HG03045 (cell line): ENCODE results near the gene TBCCD1.

Experiments used
- ATAC-seq: cut with Tn5 transposase; IDR thresholded peaks from one replicate; pipeline ENCODE4 v1.9.1; 2021; ENCODE audit warnings: mild to moderate bottlenecking, moderate library complexity; ENCODE audit not compliant: unreplicated experiment

The TBCCD1 gene, protein sequence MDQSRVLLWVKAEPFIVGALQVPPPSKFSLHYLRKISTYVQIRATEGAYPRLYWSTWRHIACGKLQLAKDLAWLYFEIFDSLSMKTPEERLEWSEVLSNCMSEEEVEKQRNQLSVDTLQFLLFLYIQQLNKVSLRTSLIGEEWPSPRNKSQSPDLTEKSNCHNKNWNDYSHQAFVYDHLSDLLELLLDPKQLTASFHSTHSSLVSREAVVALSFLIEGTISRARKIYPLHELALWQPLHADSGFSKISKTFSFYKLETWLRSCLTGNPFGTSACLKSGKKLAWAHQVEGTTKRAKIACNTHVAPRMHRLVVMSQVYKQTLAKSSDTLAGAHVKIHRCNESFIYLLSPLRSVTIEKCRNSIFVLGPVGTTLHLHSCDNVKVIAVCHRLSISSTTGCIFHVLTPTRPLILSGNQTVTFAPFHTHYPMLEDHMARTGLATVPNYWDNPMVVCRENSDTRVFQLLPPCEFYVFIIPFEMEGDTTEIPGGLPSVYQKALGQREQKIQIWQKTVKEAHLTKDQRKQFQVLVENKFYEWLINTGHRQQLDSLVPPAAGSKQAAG

DNA sequence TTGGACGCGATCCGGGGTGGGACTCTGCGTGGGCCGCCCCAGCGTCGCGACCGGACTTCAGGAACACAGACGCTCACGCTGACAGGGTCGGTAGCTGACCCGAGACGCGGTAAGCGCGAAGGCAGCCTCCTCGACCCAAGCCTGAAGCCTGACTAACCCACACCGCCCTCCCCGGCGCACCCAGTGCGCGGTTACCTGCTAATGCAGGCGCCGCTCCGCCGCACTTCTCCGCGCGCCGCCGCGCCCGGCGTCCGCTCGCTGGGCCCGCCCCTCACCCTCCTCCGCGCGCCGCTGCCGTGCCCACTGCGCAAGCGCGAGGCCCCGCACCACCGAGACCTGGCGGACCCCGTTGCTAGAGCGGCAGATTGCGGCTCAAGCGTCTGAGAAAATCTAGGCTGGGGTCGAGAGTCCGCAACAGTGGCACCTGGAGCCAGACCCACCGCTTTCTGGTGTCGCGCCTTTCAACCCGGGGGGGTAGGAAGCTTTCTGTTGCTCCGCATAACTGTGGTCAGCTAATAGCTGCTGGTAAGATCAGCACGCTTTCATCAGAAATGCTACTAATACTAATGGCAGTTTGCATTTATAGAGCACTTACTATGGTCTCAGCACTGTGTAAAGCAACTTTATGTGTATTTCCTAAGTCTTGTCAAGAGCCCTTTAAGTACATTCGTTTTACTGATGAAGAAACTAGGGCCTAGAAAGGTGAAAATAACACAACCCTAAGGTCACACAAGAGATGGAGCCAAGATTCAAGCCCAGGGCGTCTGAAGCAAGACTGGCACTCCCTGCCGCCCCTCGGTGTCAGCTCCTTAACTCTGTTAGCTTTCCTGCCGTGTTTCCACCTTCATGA lies at the start of gene TBCCD1:
TBCCD1 (minus strand) TSS at position 268 of the 850 bp plus-strand sequence. CDS start 3,010 bp downstream, outside the sequence.
- ATAC-seq, result peak; percentile 44

DNA sequence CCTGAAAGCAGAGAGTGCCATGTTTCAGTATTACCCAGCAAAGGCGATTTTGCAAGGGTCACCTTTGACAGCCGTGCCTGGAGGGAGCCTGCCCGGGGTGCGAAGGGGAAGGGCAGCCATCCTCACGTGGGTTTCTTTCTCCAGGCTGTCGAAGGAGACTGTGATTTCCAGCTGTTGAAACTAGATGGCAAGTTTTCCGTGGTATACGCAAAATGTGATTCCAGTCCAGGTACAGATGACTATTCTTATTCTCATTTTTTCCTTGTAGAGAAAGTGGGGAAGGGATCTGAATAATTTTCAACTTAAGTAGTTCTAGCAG lies 49.1 kb upstream of the TBCCD1 start:
- ATAC-seq, result no peak

DNA sequence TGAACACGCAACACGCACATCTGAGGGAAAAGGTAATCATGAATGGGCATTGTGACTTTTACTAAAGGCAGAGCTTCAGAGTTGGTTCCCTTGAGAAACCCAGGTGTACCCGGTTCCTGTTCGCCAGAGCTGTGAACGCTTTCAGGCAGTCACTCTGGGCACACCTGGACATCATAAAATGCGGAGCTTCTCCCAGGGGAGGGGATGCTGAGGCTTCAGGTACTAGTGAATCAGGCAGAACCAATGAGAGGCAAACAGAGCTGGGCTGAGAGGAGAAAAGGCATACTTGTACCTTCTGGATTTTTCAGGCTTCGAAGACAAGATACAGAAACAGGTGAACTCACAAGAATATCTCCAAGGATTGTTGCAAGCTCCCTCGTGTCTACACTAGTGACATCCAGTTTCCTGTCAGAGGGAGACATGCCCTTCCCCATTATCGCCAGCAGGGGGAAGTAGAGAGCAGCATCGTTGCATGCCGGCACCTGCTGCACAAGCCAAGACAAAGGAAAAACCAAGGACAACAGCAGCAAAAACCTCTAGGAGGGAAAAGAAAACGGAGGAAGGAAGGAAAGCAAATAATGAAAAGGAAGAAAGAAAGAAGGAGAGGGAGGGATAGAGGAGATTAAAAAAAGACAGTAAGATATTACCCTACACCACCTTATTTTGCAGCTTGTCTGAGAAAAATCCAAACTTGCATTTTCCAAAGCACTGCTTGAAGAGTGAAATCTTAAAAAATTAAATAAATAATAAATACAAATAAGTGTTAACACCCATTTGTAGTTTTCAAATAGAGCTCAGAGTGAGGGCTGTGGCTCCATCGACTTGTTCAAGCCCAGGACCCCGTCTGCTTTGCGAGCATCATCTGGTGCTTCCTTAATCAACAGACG lies 47.7 kb upstream of the TBCCD1 start:
- ATAC-seq, result no peak

DNA sequence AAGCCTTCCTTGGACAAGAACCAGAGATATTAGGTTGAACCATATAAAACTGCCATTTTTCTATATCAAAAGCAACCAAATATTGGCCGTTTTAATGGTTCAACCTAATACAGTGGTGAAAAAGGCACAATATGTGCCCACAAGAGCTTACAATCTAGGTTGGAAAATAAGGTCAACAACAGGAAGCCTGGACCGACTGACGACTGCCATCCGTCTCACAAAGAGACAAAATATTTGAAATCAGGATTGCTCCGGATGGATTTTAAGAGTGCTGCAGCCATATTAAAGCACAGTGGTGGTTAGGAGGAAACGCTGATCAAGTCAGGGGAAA lies 47.1 kb upstream of the TBCCD1 start:
- no peak for ATAC-seq

DNA sequence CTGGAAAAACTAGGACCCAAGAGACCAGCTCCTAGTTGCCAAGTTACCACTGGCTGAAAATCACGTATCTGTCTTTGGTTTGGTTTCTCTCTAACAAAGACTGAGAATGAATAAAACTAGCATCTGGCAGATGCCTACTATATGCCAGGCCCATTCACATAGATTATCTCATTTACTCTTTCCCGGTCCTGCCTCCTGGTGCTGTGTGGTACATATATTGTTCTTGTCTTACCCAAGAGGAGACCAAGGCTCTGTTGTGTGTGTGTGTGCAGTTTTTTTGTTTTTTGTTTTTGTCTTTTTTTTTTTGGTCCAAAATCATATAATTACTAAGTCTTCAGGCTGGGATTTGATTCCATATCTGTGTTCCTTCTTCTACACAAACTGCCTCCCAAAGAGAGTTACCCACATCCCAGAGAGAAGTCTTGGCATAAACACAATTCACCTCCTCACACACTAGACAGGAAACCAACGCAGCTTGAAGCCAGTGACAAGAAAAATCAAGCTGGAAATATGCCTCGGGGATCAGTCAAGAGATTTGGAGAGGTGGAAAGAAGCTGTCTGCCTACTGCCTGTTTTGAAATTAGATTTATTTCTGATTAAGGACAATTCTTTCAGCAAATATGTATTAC lies 46.6 kb upstream of the TBCCD1 start:
- no peak for ATAC-seq

DNA sequence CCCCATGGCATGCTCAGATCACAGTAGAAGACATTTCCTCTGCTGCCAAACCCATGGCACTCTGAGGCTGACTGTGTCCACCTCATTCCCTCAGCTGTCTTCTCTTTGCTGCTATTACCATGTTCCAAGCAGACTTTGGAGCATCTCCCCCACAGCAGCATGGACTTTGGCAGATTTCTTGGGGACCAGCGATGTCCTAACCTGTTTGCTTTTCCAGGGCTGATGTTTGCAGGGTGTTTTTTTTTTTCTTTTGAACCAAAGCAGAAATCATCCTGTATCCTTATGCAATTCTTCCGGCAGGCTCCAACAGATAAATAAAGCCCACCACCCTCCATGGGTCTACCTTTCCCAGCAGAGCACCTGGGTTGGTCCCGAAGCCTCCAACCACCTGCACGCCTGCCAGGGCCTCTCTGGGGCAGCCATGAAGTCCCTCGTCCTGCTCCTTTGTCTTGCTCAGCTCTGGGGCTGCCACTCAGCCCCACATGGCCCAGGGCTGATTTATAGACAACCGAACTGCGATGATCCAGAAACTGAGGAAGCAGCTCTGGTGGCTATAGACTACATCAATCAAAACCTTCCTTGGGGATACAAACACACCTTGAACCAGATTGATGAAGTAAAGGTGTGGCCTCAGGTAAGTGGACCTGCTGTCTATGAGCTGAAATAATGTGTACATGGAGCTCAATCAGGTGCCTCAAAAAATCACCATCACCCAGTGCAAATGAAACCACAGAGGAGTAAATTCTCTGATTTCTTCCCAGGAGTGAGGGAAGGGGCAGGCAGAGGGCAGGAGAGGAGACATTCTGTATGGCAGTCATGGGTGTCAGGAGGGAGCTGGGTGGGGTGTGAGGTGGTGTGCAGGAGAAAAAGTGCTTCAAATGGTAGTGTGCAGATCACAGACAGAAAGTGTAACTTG lies 45.8 kb upstream of the TBCCD1 start, which contains the start of gene AHSG:
AHSG (plus strand) TSS at position 340 of the 916 bp plus-strand sequence; CDS start at position 422, 82 bp downstream.
- ATAC-seq, result no peak

DNA sequence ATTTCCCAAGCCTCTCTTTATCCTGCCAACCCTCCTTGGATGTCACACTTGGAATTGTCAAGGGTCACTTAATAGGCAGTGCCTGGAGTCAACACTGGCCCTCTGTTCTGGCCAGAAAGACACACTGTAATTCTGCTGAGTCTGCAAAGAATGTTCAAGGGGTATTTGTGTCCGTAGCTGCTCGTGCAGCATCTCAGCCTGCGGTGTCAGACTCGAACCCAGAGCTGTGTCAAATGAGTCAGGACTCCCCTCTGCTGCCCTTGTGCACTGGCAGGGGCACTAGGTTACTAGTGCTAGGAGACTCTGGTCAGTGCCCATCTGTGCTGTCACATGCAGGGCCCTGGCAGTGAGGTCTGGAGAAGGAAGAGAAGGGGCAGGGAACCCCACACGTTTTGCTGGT lies 44.9 kb upstream of the TBCCD1 start:
- ATAC-seq, result no peak

DNA sequence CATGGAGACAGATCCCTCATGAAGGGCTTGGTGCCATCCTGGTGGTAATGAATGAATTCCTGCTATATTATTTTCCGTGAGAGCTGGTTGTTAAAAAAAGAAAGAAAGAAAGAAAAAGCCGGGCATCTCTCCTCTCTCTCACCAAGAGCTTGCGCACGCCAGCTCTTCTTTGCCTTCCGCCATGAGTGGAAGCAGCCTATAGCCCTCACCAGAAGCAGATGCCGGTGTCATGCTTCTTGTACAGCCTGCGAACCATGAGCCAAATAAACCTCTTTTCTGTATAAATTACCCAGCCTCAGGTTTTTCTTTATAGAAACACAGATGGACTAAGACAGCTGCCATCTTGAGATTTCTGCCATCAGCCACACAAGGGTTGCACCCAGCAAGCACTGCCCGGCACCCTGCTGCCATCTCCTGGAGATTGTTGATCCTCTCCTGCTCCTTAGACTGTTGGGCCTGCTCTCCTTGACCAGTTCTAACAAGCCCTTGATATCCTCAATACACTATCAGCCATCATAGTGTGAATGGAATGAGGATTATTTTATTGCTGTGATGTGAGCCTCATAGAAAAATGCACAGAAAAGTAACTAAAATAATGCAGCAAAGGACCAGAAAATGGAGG lies 42.2 kb upstream of the TBCCD1 start:
- no peak for ATAC-seq

DNA sequence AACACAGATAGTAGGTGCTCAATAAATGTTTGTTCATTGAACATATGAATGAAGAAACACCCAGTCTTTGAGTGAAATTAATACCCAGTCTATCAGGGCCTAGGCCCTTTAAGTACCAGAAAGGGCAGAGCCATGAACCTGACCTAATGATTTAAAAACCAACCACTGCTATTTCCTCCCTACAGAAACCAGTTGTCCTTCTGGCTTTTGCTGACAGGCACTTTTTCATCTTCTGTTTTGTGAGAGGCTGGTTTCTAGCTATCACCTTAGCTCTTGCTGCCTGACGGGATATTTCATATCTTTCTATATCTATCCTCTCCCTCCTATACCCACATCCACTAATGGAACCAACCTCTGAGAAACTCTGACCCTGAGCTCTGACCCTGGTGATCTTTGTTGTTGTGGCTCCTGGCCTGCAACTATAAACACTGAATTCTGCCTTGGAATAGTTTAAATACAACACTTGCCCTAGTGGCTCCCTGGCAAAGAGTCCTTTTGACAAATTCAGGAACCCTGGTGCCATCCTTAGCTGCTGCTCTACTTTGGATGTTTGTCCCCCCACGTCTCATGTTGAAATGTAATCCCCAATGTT lies 41.6 kb upstream of the TBCCD1 start:
- no peak for ATAC-seq

DNA sequence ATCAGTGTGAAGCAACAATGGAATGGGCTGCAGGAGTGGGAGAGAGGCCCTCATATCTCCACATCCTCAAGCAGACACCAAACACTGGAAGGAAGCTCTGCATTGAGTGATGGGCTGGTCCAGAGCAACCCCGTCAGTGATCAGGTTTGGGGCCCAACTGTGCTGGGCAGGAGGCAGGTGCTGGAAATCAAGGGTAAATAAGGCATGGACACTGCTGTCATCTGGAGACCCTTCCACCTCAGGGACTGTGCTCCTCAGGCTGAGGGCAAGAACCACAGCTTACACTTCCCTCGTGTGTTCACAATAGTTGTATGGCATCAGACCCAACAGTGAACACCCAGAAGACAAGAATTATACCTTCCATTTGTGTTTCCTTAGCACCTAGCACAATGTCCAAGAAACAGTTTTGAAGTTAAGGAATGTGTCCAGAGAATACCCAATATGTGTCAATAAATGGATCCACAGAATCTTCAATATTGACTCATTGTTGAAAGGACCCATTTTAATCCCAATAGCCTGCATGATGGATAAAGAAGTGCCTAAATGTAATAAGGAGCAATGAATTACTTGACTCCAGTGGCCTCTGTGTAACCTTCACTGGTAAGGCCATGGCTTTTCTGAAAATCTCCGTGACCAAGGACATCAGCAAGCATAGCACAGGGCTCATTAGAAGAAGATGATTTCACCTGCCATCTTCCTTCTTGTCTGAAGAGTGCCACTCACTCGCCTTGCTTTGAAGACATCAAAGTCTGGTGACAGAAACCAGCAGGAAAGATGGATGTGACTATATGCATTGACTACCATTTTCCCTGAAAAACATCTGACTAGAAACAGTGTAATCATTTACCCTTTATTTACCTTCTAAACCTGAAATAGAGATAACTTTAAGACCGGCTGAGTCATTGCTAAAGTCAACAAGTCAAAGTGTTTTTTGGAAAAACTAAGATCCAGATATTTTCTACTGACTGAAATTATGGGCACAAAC lies 38.7 kb upstream of the TBCCD1 start:
- ATAC-seq, result no peak

DNA sequence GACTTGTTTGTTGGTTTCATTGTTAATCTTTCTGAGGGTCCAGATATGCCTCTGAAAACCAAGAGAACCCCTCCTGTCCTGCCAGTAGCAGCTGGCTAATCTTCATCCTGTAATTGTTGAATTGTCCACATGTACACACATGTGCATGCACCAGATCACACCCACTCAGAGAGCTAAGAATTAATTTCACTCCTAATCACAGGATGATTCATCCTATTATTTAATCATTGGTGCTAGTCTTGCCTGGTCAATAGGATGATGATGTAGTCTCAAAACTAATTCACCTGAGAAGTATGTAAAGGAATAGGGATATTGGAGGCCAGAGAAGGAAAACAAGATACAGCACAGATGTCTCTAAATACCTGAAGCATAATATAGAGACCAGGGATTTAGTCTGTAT lies 37.9 kb upstream of the TBCCD1 start:
- ATAC-seq, result no peak

DNA sequence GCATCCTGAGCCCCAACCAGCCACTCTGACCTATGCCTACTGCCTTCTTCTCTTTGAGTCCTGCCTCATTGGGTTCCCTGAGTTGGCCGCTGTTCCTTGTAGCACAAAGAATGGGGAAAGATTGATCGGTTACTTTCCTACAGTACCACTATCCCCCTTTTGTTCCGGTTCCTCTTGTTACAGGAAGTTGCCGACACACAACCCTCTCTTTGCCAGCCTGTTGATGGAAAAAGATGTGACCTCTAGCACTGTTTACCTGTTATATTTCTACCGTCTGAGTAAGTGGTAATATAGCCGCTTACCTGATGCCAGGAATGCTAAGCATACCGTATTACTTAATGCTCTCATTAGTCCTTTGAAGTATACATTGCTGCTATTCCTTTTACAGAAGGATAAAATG lies 36.0 kb upstream of the TBCCD1 start:
- no peak for ATAC-seq

DNA sequence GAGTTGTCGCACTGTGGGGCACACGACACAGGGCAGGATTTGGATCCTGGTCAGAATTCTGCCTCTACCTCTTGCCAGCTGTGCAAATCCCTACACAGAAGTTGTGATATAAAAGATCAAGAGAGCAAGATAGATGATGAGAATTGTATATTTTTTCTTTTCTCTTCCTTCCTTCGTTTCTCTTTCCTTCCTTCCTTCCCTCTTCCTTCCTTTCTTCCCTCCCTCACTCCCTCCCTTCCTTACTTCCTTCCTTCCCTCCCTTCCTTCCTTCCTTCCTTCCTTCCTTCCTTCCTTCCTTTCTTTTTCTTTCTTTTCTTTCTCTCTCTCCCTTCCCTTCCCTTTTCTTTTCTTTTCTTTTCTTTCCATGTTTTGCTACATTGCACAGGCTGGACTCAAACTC lies 33.8 kb upstream of the TBCCD1 start:
- no peak for ATAC-seq

DNA sequence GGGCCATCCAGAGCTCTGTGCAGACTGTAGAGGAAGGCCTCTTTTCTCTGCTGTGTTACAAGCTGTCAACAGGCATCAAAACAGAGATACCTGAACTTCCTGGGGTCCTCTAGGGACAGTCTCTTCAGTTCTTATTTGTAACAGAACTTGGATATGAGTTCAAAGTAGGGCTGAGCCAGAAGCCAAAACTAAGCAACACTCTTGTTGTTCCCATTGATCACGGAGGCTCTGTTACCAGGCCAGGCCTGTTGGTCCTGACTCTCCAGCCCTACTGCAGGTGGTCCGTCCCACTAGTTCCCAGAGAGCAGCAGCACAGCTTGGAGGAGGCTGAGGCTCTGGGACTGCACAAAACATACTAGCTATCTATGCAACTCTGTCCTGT lies 32.6 kb upstream of the TBCCD1 start:
- no peak for ATAC-seq

DNA sequence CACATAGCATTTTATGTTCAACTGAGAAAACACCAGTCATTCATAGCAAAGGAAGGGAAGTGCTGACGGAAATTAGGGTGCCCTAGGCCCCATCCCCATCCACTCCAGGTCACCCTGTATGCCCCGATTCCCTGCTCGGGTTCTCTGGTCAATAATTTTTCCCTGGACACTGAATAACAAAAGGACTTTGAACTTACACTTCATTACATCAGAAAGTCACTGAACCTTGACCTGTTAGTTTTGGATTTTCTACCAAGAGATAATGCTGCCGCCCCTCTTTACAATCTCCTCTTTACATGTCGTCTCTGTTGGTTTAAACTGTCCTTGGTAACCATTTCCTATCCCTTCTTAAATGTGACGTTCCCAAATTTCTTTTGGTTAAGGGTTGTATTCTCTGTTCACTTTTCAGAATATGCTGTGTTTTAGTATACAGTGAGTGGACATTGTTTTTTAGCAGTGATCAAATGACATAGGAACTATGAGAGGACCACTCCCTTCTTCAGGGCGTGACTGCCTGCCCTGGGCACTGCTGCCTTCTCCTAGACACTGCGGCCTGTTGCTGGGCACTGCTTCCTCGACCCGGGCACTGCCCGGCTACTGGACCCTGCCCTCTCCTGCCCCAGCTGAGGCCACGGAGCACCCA lies 32.1 kb upstream of the TBCCD1 start:
- ATAC-seq, result no peak

DNA sequence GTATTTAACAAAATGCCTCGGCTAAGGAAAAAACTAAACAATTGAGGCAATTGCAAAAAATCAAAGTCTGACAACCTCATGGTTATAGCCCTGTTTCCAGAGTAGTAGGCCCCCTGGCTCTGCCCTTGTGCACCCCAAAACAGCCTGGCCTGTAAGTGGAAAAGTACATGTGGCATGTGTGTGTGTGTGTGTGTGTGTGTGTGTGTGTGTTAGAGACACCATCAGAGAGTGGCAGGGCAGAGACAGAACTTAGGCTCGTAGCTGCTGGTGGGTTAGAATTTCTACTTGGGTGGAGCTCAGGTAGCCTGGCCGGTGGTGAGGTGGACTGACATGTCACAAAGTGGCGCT lies 31.6 kb upstream of the TBCCD1 start:
- ATAC-seq, result no peak
